ENCODE measurements around the gene APH1A.

DNA sequence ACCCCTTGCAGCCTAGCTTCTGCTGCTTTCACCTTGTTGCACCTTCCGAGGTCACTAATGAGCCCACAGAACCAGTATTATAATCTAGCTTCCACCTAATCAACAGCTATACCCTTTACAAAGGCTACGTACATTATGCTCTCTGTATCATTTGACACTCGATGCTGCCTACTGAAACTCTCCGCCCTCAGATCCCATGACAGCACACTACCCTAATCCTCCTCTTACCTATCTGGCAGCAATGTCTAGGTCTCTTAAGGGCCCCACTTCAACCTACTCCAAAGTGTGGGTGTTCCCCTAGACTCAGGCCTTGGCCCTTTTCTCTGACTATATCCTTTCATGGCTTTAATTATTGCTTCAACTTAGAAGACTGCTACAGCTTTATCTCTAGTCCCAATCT, 20.0 kb upstream of the APH1A start:
- TF ChIP-seq, protein P1, sequence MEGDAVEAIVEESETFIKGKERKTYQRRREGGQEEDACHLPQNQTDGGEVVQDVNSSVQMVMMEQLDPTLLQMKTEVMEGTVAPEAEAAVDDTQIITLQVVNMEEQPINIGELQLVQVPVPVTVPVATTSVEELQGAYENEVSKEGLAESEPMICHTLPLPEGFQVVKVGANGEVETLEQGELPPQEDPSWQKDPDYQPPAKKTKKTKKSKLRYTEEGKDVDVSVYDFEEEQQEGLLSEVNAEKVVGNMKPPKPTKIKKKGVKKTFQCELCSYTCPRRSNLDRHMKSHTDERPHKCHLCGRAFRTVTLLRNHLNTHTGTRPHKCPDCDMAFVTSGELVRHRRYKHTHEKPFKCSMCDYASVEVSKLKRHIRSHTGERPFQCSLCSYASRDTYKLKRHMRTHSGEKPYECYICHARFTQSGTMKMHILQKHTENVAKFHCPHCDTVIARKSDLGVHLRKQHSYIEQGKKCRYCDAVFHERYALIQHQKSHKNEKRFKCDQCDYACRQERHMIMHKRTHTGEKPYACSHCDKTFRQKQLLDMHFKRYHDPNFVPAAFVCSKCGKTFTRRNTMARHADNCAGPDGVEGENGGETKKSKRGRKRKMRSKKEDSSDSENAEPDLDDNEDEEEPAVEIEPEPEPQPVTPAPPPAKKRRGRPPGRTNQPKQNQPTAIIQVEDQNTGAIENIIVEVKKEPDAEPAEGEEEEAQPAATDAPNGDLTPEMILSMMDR (IDR thresholded peaks at IDR 0.05 in 4 of 5, conservative IDR thresholded peaks at IDR 0.05 in 1 of 5), result no peak
- TF ChIP-seq POLR2A (IDR thresholded peaks at IDR 0.05), result no peak
